Natural killer cell treated with Interleukin-12 subunit alpha and Interleukin-12 subunit beta and Interleukin-15 and Interleukin-18, amount 100 ng/mL, for 72 hours (primary cell): ENCODE measurements around the gene MYO19. TPM values are rescaled to one million over a fixed set of nuclear protein-coding genes. Genes with fewer than 3 reads are reported as not detected.
"Not testable (repeated sequence)": the region's sequence is repeated elsewhere in the genome, so short reads cannot be mapped to it uniquely, and the experiment has no call there.

ENCODE experiments used
- ATAC-seq, 2 donors: fragments of 150-1000 bp; cut with Tn5 transposase in 1 of 2; sonication (Bioruptor Pico), chemical (Tn5 transposase) in 1 of 2; 2 replicates each; pipeline ENCODE4 v1.10.0; 2021
- DNase-seq: peaks from one replicate; pipeline ENCODE4 v3.0.0; 2022; ENCODE audit warnings: low spot score
- H3K27ac Mint-ChIP-seq, 2 donors: 1 replicate in 1 of 2; 2 replicates in 1 of 2; pipeline ENCODE4 v1.8.0; 2022; ENCODE audit warnings: mixed read lengths in 2 of 2, mild to moderate bottlenecking in 1 of 2, moderate library complexity in 1 of 2
- H3K27me3 Mint-ChIP-seq, 2 donors: 1 replicate in 1 of 2; 2 replicates in 1 of 2; pipeline ENCODE4 v1.8.0; 2022; ENCODE audit warnings: mixed read lengths in 2 of 2
- H3K36me3 Mint-ChIP-seq: one replicate; pipeline ENCODE4 v1.8.0; 2022; ENCODE audit warnings: mixed read lengths
- H3K4me1 Mint-ChIP-seq, 2 donors: 1 replicate in 1 of 2; 2 replicates in 1 of 2; pipeline ENCODE4 v1.8.0; 2022; ENCODE audit warnings: low read depth in 2 of 2, mixed read lengths in 2 of 2, mild to moderate bottlenecking in 1 of 2
- H3K4me3 Mint-ChIP-seq: one replicate; pipeline ENCODE4 v1.8.0; 2022; ENCODE audit warnings: mixed read lengths
- H3K9me3 Mint-ChIP-seq: 2 replicates; pipeline ENCODE4 v1.8.0; 2022; ENCODE audit warnings: mixed read lengths
- total RNA-seq, 2 donors: library from RNA; stranded (reverse); gene quantifications; one replicate each; pipeline ENCODE4 v1.2.3, GENCODE V29; 2022

Gene MYO19
- total RNA-seq, 2 donors from 2014 or later = 103 to 333 TPM

- ATAC-seq = peak in 1 of 2 donors; percentile 21
Observed at GRCh38 chr17:36459045-36459444, 75.6 kb downstream of the MYO19 start.

GRCh38 chr17:36457701-36458100, 77.0 kb downstream of the MYO19 start:
- not testable (repeated sequence) for H3K4me3 Mint-ChIP-seq, H3K27ac Mint-ChIP-seq, H3K4me1 Mint-ChIP-seq, H3K9me3 Mint-ChIP-seq, H3K36me3 Mint-ChIP-seq, ATAC-seq, DNase-seq
- peaks cover 12 to 25% of the 10 kb centered on the region in 2 donors for H3K27me3 Mint-ChIP-seq

More at GRCh38 chr17:36459045-36459444, 75.6 kb downstream of the MYO19 start:
- Mint-ChIP-seq H3K27me3 (peaks cover 16 to 34% of the 10 kb centered on the region in 2 donors), H3K9me3 (no peaks in the 10 kb centered on the region), H3K4me3 (no peak overlapping the region), H3K27ac (no peak overlapping the region), H3K36me3 (no peaks in the 10 kb centered on the region), H3K4me1 (no peaks in the 10 kb centered on the region)
- DNase-seq = no peak

GRCh38 chr17:36452888-36453287, 81.8 kb downstream of the MYO19 start:
- H3K27ac Mint-ChIP-seq, H3K9me3 Mint-ChIP-seq, DNase-seq, ATAC-seq, H3K27me3 Mint-ChIP-seq, H3K4me1 Mint-ChIP-seq, H3K36me3 Mint-ChIP-seq, H3K4me3 Mint-ChIP-seq: not testable (repeated sequence)

- H3K4me3 Mint-ChIP-seq, H3K9me3 Mint-ChIP-seq, H3K27me3 Mint-ChIP-seq: not testable (repeated sequence)
Observed at GRCh38 chr17:36449997-36450396, 84.7 kb downstream of the MYO19 start.

More at GRCh38 chr17:36449997-36450396, 84.7 kb downstream of the MYO19 start:
- ATAC-seq, H3K4me1 Mint-ChIP-seq, H3K27ac Mint-ChIP-seq, DNase-seq, H3K36me3 Mint-ChIP-seq: not testable (repeated sequence)

Other genes starting within 250 kb of the MYO19 start
- not detected for gene TBC1D3G, start 211.0 kb downstream of the MYO19 start, total RNA-seq
- gene TBC1D3H, start 146.4 kb downstream of the MYO19 start, total RNA-seq = not detected
- 10 to 100 TPM; 36.8 to 38.1 TPM for gene ZNHIT3, start 48.2 kb downstream of the MYO19 start, total RNA-seq
- 10 to 100 TPM; 13.0 to 21.5 TPM for gene PIGW, start 119 bp upstream of the MYO19 start, total RNA-seq
- 100 to 1,000 TPM; 128 to 130 TPM for gene GGNBP2, start 10.1 kb upstream of the MYO19 start, total RNA-seq
- gene DHRS11, start 57.0 kb upstream of the MYO19 start, total RNA-seq = 10 to 100 TPM in 1 of 2 donors, 1 to 10 TPM in 1; 5.2 to 16.8 TPM
- 10 to 100 TPM; 10.5 to 22.6 TPM for gene MRM1, start 66.7 kb upstream of the MYO19 start, total RNA-seq